Peyer's patch (tissue), 4 donors: Measurements from ENCODE around the gene RIMBP2.

Experiments used
- POLR2A ChIP-seq, 2 donors: fragments of 450-650 bp; IDR thresholded peaks; one replicate each; pipeline ENCODE4 v1.5.1; 2017; ENCODE audit warnings: antibody characterized with exemption in 2 of 2, mild to moderate bottlenecking in 2 of 2, moderate library complexity in 2 of 2
- TF ChIP-seq, protein P1 (sequence below), 6 experiments: fragments of 450-650 bp in 4 of 6; fragments of 200-600 bp in 2 of 6; sonication (generic) in 1 of 6; IDR thresholded peaks; one replicate each; pipeline ENCODE4 v1.5.1; 2017 to 2019; ENCODE audit warnings: antibody characterized with exemption in 6 of 6, mild to moderate bottlenecking in 3 of 6, moderate library complexity in 1 of 6

DNA sequence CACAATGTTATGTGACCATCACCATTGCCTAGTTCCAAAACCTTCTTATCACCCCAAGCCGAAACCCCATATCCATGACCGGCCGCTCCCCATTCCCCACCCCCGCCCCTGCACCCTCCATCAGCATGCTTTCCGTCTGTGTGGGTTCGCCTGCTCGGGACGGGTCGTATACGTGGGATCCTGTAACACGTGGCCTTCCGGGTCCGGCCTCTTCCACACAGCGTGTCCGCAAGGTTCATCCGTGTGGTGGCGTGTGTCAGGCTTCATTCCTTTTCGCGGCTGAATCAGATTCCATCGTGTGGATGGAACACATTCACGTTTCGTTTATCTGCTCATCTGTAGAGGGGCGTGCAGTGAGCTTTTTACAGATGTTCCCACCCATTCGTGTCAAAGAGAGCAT lies 41.4 kb downstream of the RIMBP2 start:
- TF ChIP-seq, protein P1, sequence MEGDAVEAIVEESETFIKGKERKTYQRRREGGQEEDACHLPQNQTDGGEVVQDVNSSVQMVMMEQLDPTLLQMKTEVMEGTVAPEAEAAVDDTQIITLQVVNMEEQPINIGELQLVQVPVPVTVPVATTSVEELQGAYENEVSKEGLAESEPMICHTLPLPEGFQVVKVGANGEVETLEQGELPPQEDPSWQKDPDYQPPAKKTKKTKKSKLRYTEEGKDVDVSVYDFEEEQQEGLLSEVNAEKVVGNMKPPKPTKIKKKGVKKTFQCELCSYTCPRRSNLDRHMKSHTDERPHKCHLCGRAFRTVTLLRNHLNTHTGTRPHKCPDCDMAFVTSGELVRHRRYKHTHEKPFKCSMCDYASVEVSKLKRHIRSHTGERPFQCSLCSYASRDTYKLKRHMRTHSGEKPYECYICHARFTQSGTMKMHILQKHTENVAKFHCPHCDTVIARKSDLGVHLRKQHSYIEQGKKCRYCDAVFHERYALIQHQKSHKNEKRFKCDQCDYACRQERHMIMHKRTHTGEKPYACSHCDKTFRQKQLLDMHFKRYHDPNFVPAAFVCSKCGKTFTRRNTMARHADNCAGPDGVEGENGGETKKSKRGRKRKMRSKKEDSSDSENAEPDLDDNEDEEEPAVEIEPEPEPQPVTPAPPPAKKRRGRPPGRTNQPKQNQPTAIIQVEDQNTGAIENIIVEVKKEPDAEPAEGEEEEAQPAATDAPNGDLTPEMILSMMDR (IDR thresholded peaks at IDR 0.05), result no peak
- TF ChIP-seq POLR2A (IDR thresholded peaks at IDR 0.05), result no peak
